Activated T-helper 9 cell treated with anti-CD3 and anti-CD28 coated beads, Interleukin-2, amount 50 U/mL, for 16 hours (primary cell): ENCODE measurements around the gene TMEM198.

Experiments used
- DNase-seq: peaks from one replicate; pipeline ENCODE4 v3.0.0-alpha.2; 2020; ENCODE audit warnings: low read depth

The TMEM198 gene

GRCh38 chr2:219544567-219544966 is 739 bp downstream of the TMEM198 start:
- DNase-seq = no peak

GRCh38 chr2:219545295-219545942 is 1.6 kb downstream of the TMEM198 start:
- DNase-seq = no peak

- DNase-seq = no peak
Measured at GRCh38 chr2:219545943-219546352, 2.1 kb downstream of the TMEM198 start.

- DNase-seq = no peak
Measured at GRCh38 chr2:219547621-219548020, 3.8 kb downstream of the TMEM198 start.

- DNase-seq = no peak
Measured at GRCh38 chr2:219548990-219549389, 5.2 kb downstream of the TMEM198 start.

GRCh38 chr2:219549619-219550018 is 5.8 kb downstream of the TMEM198 start:
- no peak for DNase-seq

GRCh38 chr2:219551441-219552381 is 7.9 kb downstream of the TMEM198 start:
- DNase-seq = no peak

GRCh38 chr2:219552382-219553167 is 8.7 kb downstream of the TMEM198 start:
- DNase-seq = peak; percentile 75

- no peak for DNase-seq
Measured at GRCh38 chr2:219553168-219553417, 9.3 kb downstream of the TMEM198 start.

- no peak for DNase-seq
Measured at GRCh38 chr2:219553463-219553963, 9.7 kb downstream of the TMEM198 start.

- no peak for DNase-seq
Measured at GRCh38 chr2:219554350-219554749, 10.5 kb downstream of the TMEM198 start.

GRCh38 chr2:219555956-219556355 is 12.1 kb downstream of the TMEM198 start:
- DNase-seq = no peak

GRCh38 chr2:219556413-219556812 is 12.6 kb downstream of the TMEM198 start:
- no peak for DNase-seq

GRCh38 chr2:219557320-219557719 is 13.5 kb downstream of the TMEM198 start:
- DNase-seq = no peak

- no peak for DNase-seq
Measured at GRCh38 chr2:219557791-219558785, 14.3 kb downstream of the TMEM198 start.

GRCh38 chr2:219559156-219559915 is 15.5 kb downstream of the TMEM198 start:
- DNase-seq = no peak

GRCh38 chr2:219560037-219560892 is 16.4 kb downstream of the TMEM198 start:
- no peak for DNase-seq

GRCh38 chr2:219560893-219561178 is 17.0 kb downstream of the TMEM198 start:
- no peak for DNase-seq

- no peak for DNase-seq
Measured at GRCh38 chr2:219561179-219562048, 17.6 kb downstream of the TMEM198 start.
